H9 (cell line): Measurements from ENCODE around the gene PDE7B. TPM values are rescaled to one million over a fixed set of nuclear protein-coding genes. Genes with fewer than 3 reads are reported as not detected.

Experiments used
- DNase-seq: peaks from one replicate; pipeline ENCODE4 v3.0.0-alpha.2; 2017
- H2AFZ ChIP-seq: one replicate; pipeline ENCODE4 v1.6.1; 2013; ENCODE audit warnings: mild to moderate bottlenecking, low read length, control low read depth, moderate library complexity
- H2AK5ac ChIP-seq: 2 replicates; pipeline ENCODE4 v1.6.1; 2013; ENCODE audit warnings: low read length, control low read depth, mixed read lengths; ENCODE audit not compliant: insufficient read length
- H2BK120ac ChIP-seq: one replicate; pipeline ENCODE4 v1.6.1; 2013; ENCODE audit warnings: low read depth, mild to moderate bottlenecking, low read length, control low read depth, inconsistent platforms; ENCODE audit not compliant: poor library complexity, severe bottlenecking
- H2BK12ac ChIP-seq: 2 replicates; pipeline ENCODE4 v1.6.1; 2013; ENCODE audit warnings: low read length, control low read depth, mixed read lengths, low read depth; ENCODE audit not compliant: insufficient read length
- H2BK15ac ChIP-seq: 2 replicates; pipeline ENCODE4 v1.6.1; 2013; ENCODE audit warnings: low read depth, low read length, control low read depth
- H2BK20ac ChIP-seq: one replicate; pipeline ENCODE4 v1.6.1; 2013; ENCODE audit warnings: low read depth, mild to moderate bottlenecking, low read length, control low read depth, inconsistent platforms; ENCODE audit not compliant: poor library complexity, severe bottlenecking
- H2BK5ac ChIP-seq: 2 replicates; pipeline ENCODE4 v1.6.1; 2013; ENCODE audit warnings: low read length, control low read depth, mixed read lengths; ENCODE audit not compliant: insufficient read length
- H3K14ac ChIP-seq: 2 replicates; pipeline ENCODE4 v1.6.1; 2013; ENCODE audit warnings: low read length, control low read depth; ENCODE audit not compliant: insufficient read depth
- H3K18ac ChIP-seq: 2 replicates; pipeline ENCODE4 v1.6.1; 2013; ENCODE audit warnings: low read depth, mild to moderate bottlenecking, mixed read lengths, low read length, control low read depth; ENCODE audit not compliant: insufficient read length
- H3K23ac ChIP-seq: 2 replicates; pipeline ENCODE4 v1.6.1; 2013; ENCODE audit warnings: low read length, control low read depth, mixed read lengths, low read depth; ENCODE audit not compliant: insufficient read length
- H3K23me2 ChIP-seq: 2 replicates; pipeline ENCODE4 v1.6.1; 2013; ENCODE audit warnings: low read depth, mild to moderate bottlenecking, mixed read lengths, low read length, control low read depth; ENCODE audit not compliant: insufficient read length, poor library complexity, severe bottlenecking
- H3K27ac ChIP-seq: 2 replicates; pipeline ENCODE4 v1.5.1; 2013; ENCODE audit warnings: low read length, control low read depth, mixed read lengths, low read depth; ENCODE audit not compliant: insufficient read length
- H3K27me3 ChIP-seq: 2 replicates; pipeline ENCODE4 v1.6.1; 2013; ENCODE audit warnings: low read length, control low read depth, inconsistent platforms; ENCODE audit not compliant: insufficient read depth
- H3K4ac ChIP-seq: 2 replicates; pipeline ENCODE4 v1.6.1; 2013; ENCODE audit warnings: low read depth, mild to moderate bottlenecking, control low read depth, inconsistent platforms, low read length, moderate library complexity
- H3K4me1 ChIP-seq: 2 replicates; pipeline ENCODE4 v1.6.1; 2013; ENCODE audit warnings: low read length, control low read depth, inconsistent platforms; ENCODE audit not compliant: insufficient read depth
- H3K4me2 ChIP-seq: 2 replicates; pipeline ENCODE4 v1.6.1; 2013; ENCODE audit warnings: low read length, control low read depth, mixed read lengths; ENCODE audit not compliant: insufficient read length, insufficient read depth
- H3K56ac ChIP-seq: 2 replicates; pipeline ENCODE4 v1.6.1; 2013; ENCODE audit warnings: low read depth, mild to moderate bottlenecking, mixed read lengths, low read length, control low read depth; ENCODE audit not compliant: insufficient read length
- H3K79me1 ChIP-seq: 2 replicates; pipeline ENCODE4 v1.6.1; 2013; ENCODE audit warnings: low read depth, mild to moderate bottlenecking, moderate library complexity, low read length, control low read depth, inconsistent platforms; ENCODE audit not compliant: insufficient read depth, poor library complexity, severe bottlenecking
- H3K79me2 ChIP-seq: 2 replicates; pipeline ENCODE4 v1.6.1; 2013; ENCODE audit warnings: low read length, control low read depth, inconsistent platforms; ENCODE audit not compliant: insufficient read depth
- H3K9ac ChIP-seq: 2 replicates; pipeline ENCODE4 v1.6.1; 2013; ENCODE audit warnings: low read length, control low read depth, mixed read lengths; ENCODE audit not compliant: insufficient read length; ENCODE audit errors: extremely low read depth
- H3K9me3 ChIP-seq: one replicate; pipeline ENCODE4 v1.6.1; 2013; ENCODE audit warnings: low read depth, low read length, inconsistent platforms; ENCODE audit not compliant: control insufficient read depth
- H3T11ph ChIP-seq: one replicate; pipeline ENCODE4 v1.6.1; 2013; ENCODE audit warnings: mild to moderate bottlenecking, low read length, control low read depth, inconsistent platforms
- H4K20me1 ChIP-seq: one replicate; pipeline ENCODE4 v1.6.1; 2013; ENCODE audit not compliant: control insufficient read depth, insufficient read length, insufficient read depth
- H4K5ac ChIP-seq: 2 replicates; pipeline ENCODE4 v1.6.1; 2013; ENCODE audit warnings: low read depth, mild to moderate bottlenecking, mixed read lengths, low read length, control low read depth; ENCODE audit not compliant: insufficient read length
- H4K8ac ChIP-seq: replicated peaks from 2 replicates; pipeline ENCODE4 v1.6.1; 2013; ENCODE audit warnings: low read length, control low read depth, mixed read lengths, low read depth; ENCODE audit not compliant: insufficient read length
- H4K91ac ChIP-seq: 2 replicates; pipeline ENCODE4 v1.6.1; 2013; ENCODE audit warnings: low read depth, mild to moderate bottlenecking, moderate library complexity, mixed read lengths, low read length, control low read depth; ENCODE audit not compliant: insufficient read length
- H3K27ac Mint-ChIP-seq, 3 experiments: 2 replicates in 2 of 3; 3 replicates in 1 of 3; pipeline ENCODE4 v1.8.0; 2020 to 2021; ENCODE audit warnings: mixed read lengths in 3 of 3, mild to moderate bottlenecking in 1 of 3, moderate library complexity in 1 of 3
- H3K27me3 Mint-ChIP-seq: 2 replicates; pipeline ENCODE4 v1.8.0; 2021; ENCODE audit warnings: low read depth, mild to moderate bottlenecking, moderate library complexity, mixed read lengths
- H3K36me3 Mint-ChIP-seq, 3 experiments: 2 replicates in 2 of 3; 3 replicates in 1 of 3; pipeline ENCODE4 v1.8.0; 2020 to 2021; ENCODE audit warnings: low read depth in 3 of 3, mixed read lengths in 3 of 3; ENCODE audit not compliant: insufficient read depth in 1 of 3
- H3K4me1 Mint-ChIP-seq, 2 experiments: 2 replicates each; pipeline ENCODE4 v1.8.0; 2020; ENCODE audit warnings: mixed read lengths in 2 of 2
- H3K4me3 Mint-ChIP-seq, 2 experiments: 2 replicates in 1 of 2; 3 replicates in 1 of 2; pipeline ENCODE4 v1.8.0; 2020 to 2021; ENCODE audit warnings: mild to moderate bottlenecking in 2 of 2, mixed read lengths in 2 of 2, moderate library complexity in 1 of 2
- H3K9me3 Mint-ChIP-seq, 2 experiments: 2 replicates in 1 of 2; 3 replicates in 1 of 2; pipeline ENCODE4 v1.8.0; 2020; ENCODE audit warnings: mild to moderate bottlenecking in 2 of 2, mixed read lengths in 2 of 2, moderate library complexity in 1 of 2
- CTCF ChIP-seq: fragments of 200-600 bp; sonication (generic); conservative IDR thresholded peaks from 3 replicates; pipeline ENCODE4 v1.8.0; 2021; ENCODE audit warnings: antibody characterized with exemption, mild to moderate bottlenecking
- WGBS: extraction: QIAGEN DNeasy Blood & Tissue Kit; methylation state at CpG from one replicate; pipeline ENCODE4 v1.1.7; 2013; ENCODE audit warnings: missing lambda C conversion rate, low lambda C conversion rate, mixed read lengths; ENCODE audit not compliant: insufficient read length; ENCODE audit errors: extremely low coverage; 5-methylcytosine and 5-hydroxymethylcytosine counted together
- total RNA-seq: library from RNA; stranded (reverse); gene quantifications from 2 replicates; pipeline ENCODE4 v1.2.1, GENCODE V29; 2021

Gene PDE7B
- total RNA-seq, 1 experiment from 2014 or later: not detected

DNA sequence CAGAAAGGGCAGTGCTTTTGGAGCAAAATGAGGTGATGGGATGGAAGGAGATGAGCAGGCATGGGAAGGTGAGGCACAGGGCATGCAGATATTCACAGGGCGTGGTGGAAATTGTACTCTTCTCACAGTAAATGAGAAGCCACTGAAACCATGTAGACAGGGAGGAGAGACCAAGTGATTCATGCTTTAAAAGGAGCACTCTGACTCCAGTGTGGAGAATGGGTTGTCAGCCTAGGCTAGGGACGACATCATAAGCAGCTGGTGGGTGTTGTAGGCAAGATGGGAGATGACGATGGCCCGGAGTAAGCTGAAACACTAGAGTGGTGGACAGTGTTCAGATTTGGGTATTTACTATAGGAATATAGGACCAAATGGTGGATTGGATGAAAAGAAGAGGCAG is 18.4 kb downstream of the PDE7B start:
- no peak overlapping the region for H2BK5ac ChIP-seq
- no peak overlapping the region for H3K23ac ChIP-seq
- H4K91ac ChIP-seq: no peak overlapping the region
- no peak overlapping the region; a peak in 1 of 7 replicates for H3K27ac Mint-ChIP-seq
- H3K23me2 ChIP-seq: no peaks in the 10 kb centered on the region
- no peaks in the 10 kb centered on the region for H3K27me3 ChIP-seq
- no peak overlapping the region for H2BK120ac ChIP-seq
- H3K4ac ChIP-seq: no peak overlapping the region
- no peak overlapping the region for H3K4me2 ChIP-seq
- H3K9ac ChIP-seq: no peak overlapping the region
- no peaks in the 10 kb centered on the region for H3K36me3 Mint-ChIP-seq
- H3K4me1 ChIP-seq: no peaks in the 10 kb centered on the region; the same call in 1 of the 2 replicates
- no peak overlapping the region for H3K18ac ChIP-seq
- H3K4me3 Mint-ChIP-seq: no peak overlapping the region
- peaks cover 0 to 5% of the 10 kb centered on the region in 2 experiments; a peak in 2 of 5 replicates for H3K9me3 Mint-ChIP-seq
- H2BK15ac ChIP-seq: no peak overlapping the region
- no peak overlapping the region for H4K8ac ChIP-seq
- no peak overlapping the region for H3K14ac ChIP-seq
- H4K20me1 ChIP-seq: no peaks in the 10 kb centered on the region
- no peaks in the 10 kb centered on the region for H3K9me3 ChIP-seq
- DNase-seq: no peak
- no peak for TF ChIP-seq CTCF
- no peaks in the 10 kb centered on the region for H3K27me3 Mint-ChIP-seq
- no peak overlapping the region for H2BK20ac ChIP-seq
- H2BK12ac ChIP-seq: no peak overlapping the region
- H3K27ac ChIP-seq: no peak overlapping the region
- H3T11ph ChIP-seq: no peak overlapping the region
- H4K5ac ChIP-seq: no peak overlapping the region
- H2AK5ac ChIP-seq: no peak overlapping the region
- WGBS: no CpG with 5 or more reads among the region's 4 CpGs
- no peaks in the 10 kb centered on the region for H3K79me2 ChIP-seq
- no peaks in the 10 kb centered on the region for H3K79me1 ChIP-seq
- H2AFZ ChIP-seq: no peak overlapping the region
- H3K4me1 Mint-ChIP-seq: no peaks in the 10 kb centered on the region
- no peak overlapping the region for H3K56ac ChIP-seq
